ENCODE results near the gene CPVL. TPM values are rescaled to one million over a fixed set of nuclear protein-coding genes. Genes with fewer than 3 reads are reported as not detected.

Gene CPVL
- total RNA-seq, 1 experiment from 2014 or later = 10.3 TPM

DNA sequence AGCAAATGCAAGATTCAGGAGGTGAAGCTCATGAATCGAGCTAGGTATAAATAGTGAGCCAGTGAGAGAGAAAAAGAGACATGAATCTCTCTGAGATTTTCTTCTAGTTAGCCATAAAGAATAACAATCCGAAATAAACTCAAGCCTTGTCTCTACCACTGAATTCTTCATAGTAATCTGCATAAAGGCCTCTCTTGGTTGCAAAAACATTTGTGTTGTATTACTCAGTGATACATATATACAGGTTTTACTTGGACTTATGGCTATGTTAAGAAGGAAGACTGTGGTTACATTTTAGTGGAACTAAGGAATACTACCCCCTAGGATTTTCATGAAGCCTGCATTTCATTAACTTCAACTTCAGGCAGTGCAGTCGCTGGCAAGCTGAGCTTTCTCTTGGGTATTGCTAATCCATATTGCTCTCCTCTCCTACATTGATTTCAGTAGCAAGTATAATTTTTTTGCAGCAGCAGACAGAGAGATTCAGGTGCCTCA is 115.5 kb downstream of the CPVL start:
- intact Hi-C loops (cut with micrococcal nuclease) = no loop called here
- Histone ChIP-seq H3K4me1 (ENCODE audit: control insufficient read depth in 1 of 2, insufficient read depth in 2 of 2, low read length in 2 of 2) (peaks cover 0 to 10% of the 10 kb centered on the region in 2 experiments; a peak in 2 of 4 replicates), H3K79me2 (ENCODE audit: insufficient read depth, low read length) (no peaks in the 10 kb centered on the region), H2AFZ (ENCODE audit: low read depth, low read length, poor library complexity, severe bottlenecking) (no peak overlapping the region), H3K36me3 (ENCODE audit: control insufficient read depth in 1 of 2, insufficient read depth in 2 of 2, low read length in 2 of 2) (no peaks in the 10 kb centered on the region), H3K27me3 (ENCODE audit: insufficient read depth, low read length) (no peaks in the 10 kb centered on the region), H3K4me2 (ENCODE audit: low read length) (no peak overlapping the region), H3K9me3 (ENCODE audit: control insufficient read depth in 1 of 2, insufficient read depth in 1 of 2, low read depth in 1 of 2, low read length in 2 of 2) (no peaks in the 10 kb centered on the region), H4K20me1 (ENCODE audit: insufficient read depth) (no peaks in the 10 kb centered on the region), H3K9ac (ENCODE audit: low read length) (no peak overlapping the region), H3K9me2 (ENCODE audit: insufficient read depth) (no peaks in the 10 kb centered on the region), H3K4me3 (replicated peaks in 1 of 2; ENCODE audit: low read depth in 1 of 2, low read length in 2 of 2) (no peak overlapping the region), H3K27ac (ENCODE audit: low read depth, low read length) (no peak overlapping the region)
- ChIA-PET POLR2A (no interaction called here), CTCF (no interaction called here), RAD21 (ENCODE audit: low non-redundant PET in 1 of 2, low total read pairs in 2 of 2, uncharacterized antibody in 2 of 2, unreplicated experiment in 2 of 2) (no interaction called here)
- no peak for TF ChIP-seq CEBPB (IDR thresholded peaks at IDR 0.05; ENCODE audit: low read depth)
- no peak for TF ChIP-seq RAD21 (IDR thresholded peaks at IDR 0.05; ENCODE audit: low read depth)
- no peak for TF ChIP-seq ELF1 (IDR thresholded peaks at IDR 0.05; ENCODE audit: borderline replicate concordance, low read depth)
- no peak for TF ChIP-seq SRF (IDR thresholded peaks at IDR 0.05; ENCODE audit: low read depth)
- no peak for TF ChIP-seq ZNF274 (IDR thresholded peaks at IDR 0.05; ENCODE audit: low read depth, low read length)
- no peak for TF ChIP-seq EZH2 (IDR thresholded peaks at IDR 0.05)
- no peak for TF ChIP-seq EGR1 (IDR thresholded peaks at IDR 0.05; ENCODE audit: low read depth)
- no peak for TF ChIP-seq EZH2phosphoT487 (IDR thresholded peaks at IDR 0.05; ENCODE audit: borderline replicate concordance)
- TF ChIP-seq ATF3 (IDR thresholded peaks at IDR 0.05) = no peak
- no peak for TF ChIP-seq YY1 (IDR thresholded peaks at IDR 0.05; ENCODE audit: extremely low read depth, insufficient replicate concordance, low read depth, low read length)
- no peak for TF ChIP-seq REST (IDR thresholded peaks at IDR 0.05; ENCODE audit: low read depth)
- DNase-seq (ENCODE audit: low read depth, low spot score) (no peak), ATAC-seq (no peak)
- no TSS peak for BruUV-seq (replicated peaks)
